GM12865 (cell line): ENCODE measurements around the gene LINC00632.

Source experiments
- DNase-seq: peaks from one replicate; pipeline ENCODE4 v3.0.0; 2010; ENCODE audit warnings: low read depth
- H3K4me3 ChIP-seq: 2 replicates; pipeline ENCODE4 v1.5.1; 2011; ENCODE audit warnings: mild to moderate bottlenecking, low read depth, low read length, control low read depth
- CTCF ChIP-seq: IDR thresholded peaks from 2 replicates; pipeline ENCODE4 v1.5.1; 2011; ENCODE audit warnings: low read length, control low read depth, low read depth, inconsistent platforms; ENCODE audit not compliant: insufficient read depth; ENCODE audit errors: missing control alignments

The LINC00632 gene

GRCh38 chrX:140794642-140795041 lies 85.1 kb downstream of the LINC00632 start:
- DNase-seq = no peak
- TF ChIP-seq CTCF = no peak
- H3K4me3 ChIP-seq = no peak overlapping the region

- no peak overlapping the region for H3K4me3 ChIP-seq
- TF ChIP-seq CTCF = no peak
- DNase-seq = no peak
Measured at GRCh38 chrX:140799216-140799615, 89.7 kb downstream of the LINC00632 start.

DNA sequence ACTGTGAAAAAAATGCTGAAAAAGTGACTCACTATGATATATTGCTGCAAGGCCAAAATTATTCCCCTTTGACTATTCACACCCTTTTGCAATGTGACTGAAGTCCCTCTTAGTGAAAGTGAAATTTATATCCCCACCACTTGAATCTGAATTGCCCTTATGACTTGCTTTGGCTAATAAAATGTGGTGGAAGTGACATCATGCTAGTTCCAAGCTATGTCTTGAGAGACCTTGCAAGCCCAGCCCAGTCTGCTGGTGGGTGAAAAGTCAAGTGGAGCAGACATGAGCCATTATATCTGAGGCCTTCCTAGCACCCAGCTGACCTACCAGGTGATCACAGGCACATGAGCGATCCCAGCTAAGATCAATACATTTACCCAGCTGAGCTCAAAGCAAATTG lies 94.7 kb downstream of the LINC00632 start:
- H3K4me3 ChIP-seq = no peak overlapping the region
- TF ChIP-seq CTCF = no peak
- no peak for DNase-seq

DNA sequence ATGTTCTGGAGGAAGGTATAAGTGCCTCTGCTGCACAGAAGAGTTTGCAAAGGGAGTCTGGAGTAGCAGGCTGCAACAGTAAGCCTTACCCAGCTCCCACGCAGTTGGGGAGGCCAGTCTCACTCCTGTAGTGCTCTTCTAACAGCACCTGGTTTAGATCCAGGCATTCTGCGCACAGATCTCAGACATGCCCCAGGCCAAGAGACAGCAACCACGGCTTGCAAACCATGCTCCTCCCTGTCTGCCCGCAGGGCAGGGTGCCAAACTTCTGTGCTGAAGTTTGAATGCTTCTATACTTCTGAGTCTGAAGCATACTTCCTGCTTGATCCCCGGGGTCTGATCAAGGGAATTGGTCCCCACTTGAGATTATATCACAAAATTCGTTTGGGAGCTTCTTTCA lies 106.3 kb downstream of the LINC00632 start:
- no peak for DNase-seq
- no peak for TF ChIP-seq CTCF

GRCh38 chrX:140817943-140818342 lies 108.4 kb downstream of the LINC00632 start:
- TF ChIP-seq CTCF = peak; percentile 23
- no peak overlapping the region for H3K4me3 ChIP-seq
- DNase-seq = peak; percentile 2

More for the DNA sequence above, 106.3 kb downstream of the LINC00632 start:
- no peak overlapping the region for H3K4me3 ChIP-seq

GRCh38 chrX:140821280-140821679 lies 111.7 kb downstream of the LINC00632 start:
- TF ChIP-seq CTCF = no peak
- H3K4me3 ChIP-seq = no peak overlapping the region
- DNase-seq = no peak

DNA sequence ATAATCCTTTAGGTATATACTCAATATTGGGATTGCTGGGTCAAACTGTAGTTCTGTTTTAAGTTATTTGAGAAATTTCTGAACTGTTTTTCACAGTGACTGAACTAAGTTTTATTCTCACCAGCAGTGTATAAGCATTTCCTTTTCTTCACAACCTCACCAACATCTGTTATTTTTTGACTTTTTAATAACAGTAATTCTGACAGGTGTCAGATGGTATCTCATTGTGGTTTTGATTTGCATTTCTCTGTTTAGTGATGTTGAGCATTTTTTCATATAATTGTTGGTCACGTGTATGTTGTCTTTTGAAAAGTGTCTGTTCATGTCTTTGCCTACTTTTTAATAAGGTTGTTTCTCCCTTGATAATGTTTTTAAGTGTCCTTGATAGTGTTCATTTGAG lies 112.6 kb downstream of the LINC00632 start:
- no peak for DNase-seq
- no peak for TF ChIP-seq CTCF
- H3K4me3 ChIP-seq = no peak overlapping the region
